PC-3 (cell line): ENCODE results near the gene DST. TPM values are rescaled to one million over a fixed set of nuclear protein-coding genes. Genes with fewer than 3 reads are reported as not detected.
A peak's percentile ranks its signal among the peaks of the same experiment; 100 is the strongest.
"Not testable (repeated sequence)": the region's sequence is repeated elsewhere in the genome, so short reads cannot be mapped to it uniquely, and the experiment has no call there.

ENCODE experiments used
- ATAC-seq: fragments of 200-7000 bp; cut with Tn5 transposase; 2 replicates; pipeline ENCODE4 v1.9.1; 2020; ENCODE audit warnings: mild to moderate bottlenecking, moderate library complexity
- BruUV-seq: library from RNA; stranded (reverse); fragments of 400-500 nt; replicated peaks from 2 replicates; lab custom pipeline; 2021; lab: Mats Ljungman, UMichigan
- CTCF ChIA-PET: fragments of 300-600 bp; sonication (Branson Sonifier 250); formaldehyde crosslinking; loops from one replicate; lab custom pipeline; 2022; ENCODE audit warnings: antibody characterized with exemption; lab: Charles Lee
- POLR2A ChIA-PET: fragments of 300-600 bp; sonication (Branson Sonifier 250); formaldehyde crosslinking; loops from one replicate; lab custom pipeline; 2022; ENCODE audit warnings: antibody characterized with exemption; ENCODE audit not compliant: unreplicated experiment; lab: Charles Lee
- DNase-seq: peaks from one replicate; pipeline ENCODE4 v3.0.0-alpha.2; 2015
- H2AFZ ChIP-seq: fragments of 300-600 bp; sonication (generic); 2 replicates; pipeline ENCODE4 v1.6.0; 2016; ENCODE audit warnings: antibody characterized with exemption, low read length
- H3F3A ChIP-seq: fragments of 300-600 bp; sonication (generic); one replicate; pipeline ENCODE4 v1.6.0; 2017; ENCODE audit warnings: antibody characterized with exemption, low read length, control low read depth, mild to moderate bottlenecking; ENCODE audit not compliant: unreplicated experiment
- H3K27ac ChIP-seq: fragments of 300-600 bp; sonication (generic); 2 replicates; pipeline ENCODE4 v1.5.1; 2016; ENCODE audit warnings: mild to moderate bottlenecking, low read length
- H3K27me3 ChIP-seq: fragments of 300-600 bp; sonication (generic); 2 replicates; pipeline ENCODE4 v1.6.1; 2016; ENCODE audit warnings: low read length, mixed read lengths
- H3K36me3 ChIP-seq: fragments of 300-600 bp; sonication (generic); 2 replicates; pipeline ENCODE4 v1.6.1; 2016; ENCODE audit warnings: low read depth, mixed run types, low read length, mixed read lengths
- H3K4me1 ChIP-seq: fragments of 300-600 bp; sonication (generic); 2 replicates; pipeline ENCODE4 v1.5.1; 2016; ENCODE audit warnings: low read length; ENCODE audit not compliant: insufficient read depth
- H3K4me2 ChIP-seq: fragments of 300-600 bp; sonication (generic); 2 replicates; pipeline ENCODE4 v1.6.0; 2016; ENCODE audit warnings: low read length
- H3K4me3 ChIP-seq: fragments of 300-600 bp; sonication (generic); 2 replicates; pipeline ENCODE4 v1.5.1; 2016; ENCODE audit warnings: mild to moderate bottlenecking, low read length, mixed read lengths
- H3K79me2 ChIP-seq: fragments of 300-600 bp; sonication (generic); 2 replicates; pipeline ENCODE4 v1.6.1; 2017; ENCODE audit warnings: low read length, mixed read lengths
- H3K9ac ChIP-seq: fragments of 300-600 bp; sonication (generic); 2 replicates; pipeline ENCODE4 v1.6.0; 2016; ENCODE audit warnings: mild to moderate bottlenecking, low read length
- H3K9me2 ChIP-seq: fragments of 300-600 bp; sonication (generic); replicated peaks from 2 replicates; pipeline ENCODE4 v1.6.1; 2016; ENCODE audit warnings: mixed run types, low read length, mixed read lengths
- H3K9me3 ChIP-seq: fragments of 300-600 bp; sonication (generic); 2 replicates; pipeline ENCODE4 v1.6.1; 2016; ENCODE audit warnings: low read length, mixed read lengths
- H4K20me1 ChIP-seq: fragments of 300-600 bp; sonication (generic); 2 replicates; pipeline ENCODE4 v1.6.1; 2016; ENCODE audit warnings: low read length, mixed read lengths
- EZH2 ChIP-seq: fragments of 300-600 bp; sonication (generic); IDR thresholded peaks from one replicate; pipeline ENCODE4 v1.6.1; 2017; ENCODE audit warnings: antibody characterized with exemption, mild to moderate bottlenecking, low read length; ENCODE audit not compliant: unreplicated experiment
- EZH2phosphoT487 ChIP-seq: fragments of 300-600 bp; sonication (generic); IDR thresholded peaks from 2 replicates; pipeline ENCODE4 v1.6.1; 2018; ENCODE audit warnings: mild to moderate bottlenecking, antibody characterized with exemption, low read length, borderline replicate concordance
- intact Hi-C: fragments of 100-400 bp; cut with micrococcal nuclease; formaldehyde crosslinking; loops from 2 replicates; pipeline ENCODE4 v1.9.0; 2023
- total RNA-seq: library from RNA; depleted of rRNA; stranded (reverse); fragments of >200 nt; gene quantifications from 2 replicates; pipeline ENCODE4 v1.2.3, GENCODE V29; 2014
- TF ChIP-seq, protein P1 (sequence below): fragments of 300-600 bp; sonication (generic); conservative IDR thresholded peaks from 2 replicates; pipeline ENCODE4 v1.5.1; 2017; ENCODE audit warnings: antibody characterized with exemption, low read depth, mild to moderate bottlenecking, low read length

The DST gene
- total RNA-seq, 1 experiment from 2014 or later, result 81.5 TPM

- H2AFZ ChIP-seq, result no peak overlapping the region
- H3K9me2 ChIP-seq, result no peaks in the 10 kb centered on the region
- H3K9ac ChIP-seq, result no peak overlapping the region
- peak overlapping the region; percentile 50 for H3K27ac ChIP-seq
- no peaks in the 10 kb centered on the region for H3K79me2 ChIP-seq
- H3K4me2 ChIP-seq, result no peak overlapping the region
- H4K20me1 ChIP-seq, result no peaks in the 10 kb centered on the region
- intact Hi-C loops, result no loop called here
- H3F3A ChIP-seq, result no peaks in the 10 kb centered on the region
- H3K4me1 ChIP-seq, result peaks cover 19% of the 10 kb centered on the region
- no peaks in the 10 kb centered on the region for H3K27me3 ChIP-seq
- BruUV-seq, result no TSS peak
- ATAC-seq, result peak; percentile 27
- no peak for TF ChIP-seq EZH2
- TF ChIP-seq, protein P1, sequence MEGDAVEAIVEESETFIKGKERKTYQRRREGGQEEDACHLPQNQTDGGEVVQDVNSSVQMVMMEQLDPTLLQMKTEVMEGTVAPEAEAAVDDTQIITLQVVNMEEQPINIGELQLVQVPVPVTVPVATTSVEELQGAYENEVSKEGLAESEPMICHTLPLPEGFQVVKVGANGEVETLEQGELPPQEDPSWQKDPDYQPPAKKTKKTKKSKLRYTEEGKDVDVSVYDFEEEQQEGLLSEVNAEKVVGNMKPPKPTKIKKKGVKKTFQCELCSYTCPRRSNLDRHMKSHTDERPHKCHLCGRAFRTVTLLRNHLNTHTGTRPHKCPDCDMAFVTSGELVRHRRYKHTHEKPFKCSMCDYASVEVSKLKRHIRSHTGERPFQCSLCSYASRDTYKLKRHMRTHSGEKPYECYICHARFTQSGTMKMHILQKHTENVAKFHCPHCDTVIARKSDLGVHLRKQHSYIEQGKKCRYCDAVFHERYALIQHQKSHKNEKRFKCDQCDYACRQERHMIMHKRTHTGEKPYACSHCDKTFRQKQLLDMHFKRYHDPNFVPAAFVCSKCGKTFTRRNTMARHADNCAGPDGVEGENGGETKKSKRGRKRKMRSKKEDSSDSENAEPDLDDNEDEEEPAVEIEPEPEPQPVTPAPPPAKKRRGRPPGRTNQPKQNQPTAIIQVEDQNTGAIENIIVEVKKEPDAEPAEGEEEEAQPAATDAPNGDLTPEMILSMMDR, result no peak
- no peak for TF ChIP-seq EZH2phosphoT487
- ChIA-PET POLR2A (no interaction called here), CTCF (no interaction called here)
- no peak for DNase-seq
- no peaks in the 10 kb centered on the region for H3K9me3 ChIP-seq
- no peaks in the 10 kb centered on the region for H3K36me3 ChIP-seq
- H3K4me3 ChIP-seq, result no peak overlapping the region
Observed at GRCh38 chr6:56664029-56664428, 21.3 kb upstream of the DST start.

GRCh38 chr6:56663344-56663743, 20.7 kb upstream of the DST start:
- no TSS peak for BruUV-seq
- Histone ChIP-seq H3K9ac (peak overlapping the region; percentile 6; the same call in 1 of the 2 replicates), H3K79me2 (no peaks in the 10 kb centered on the region), H3K9me2 (no peaks in the 10 kb centered on the region), H3K27me3 (no peaks in the 10 kb centered on the region), H2AFZ (no peak overlapping the region), H3F3A (no peaks in the 10 kb centered on the region), H3K4me2 (peak overlapping the region; percentile 1), H3K4me1 (peaks cover 19% of the 10 kb centered on the region), H3K9me3 (no peaks in the 10 kb centered on the region), H4K20me1 (no peaks in the 10 kb centered on the region), H3K4me3 (no peak overlapping the region), H3K36me3 (no peaks in the 10 kb centered on the region), H3K27ac (peak overlapping the region; percentile 50)
- intact Hi-C loops, result loop anchor here (1.0 kb wide), 1 partner anchor 20 kb away; no protein-coding TSS in a partner anchor
- CTCF ChIA-PET, result interaction anchor here (0.7 kb wide), 1 partner anchor 340 kb away, joined by 4 read pairs; no protein-coding TSS in a partner anchor
- peak; percentile 88 for DNase-seq
- TF ChIP-seq EZH2 (no peak), EZH2phosphoT487 (no peak)
- TF ChIP-seq, protein P1, result no peak
- POLR2A ChIA-PET, result no interaction called here
- ATAC-seq, result peak; percentile 89

DNA sequence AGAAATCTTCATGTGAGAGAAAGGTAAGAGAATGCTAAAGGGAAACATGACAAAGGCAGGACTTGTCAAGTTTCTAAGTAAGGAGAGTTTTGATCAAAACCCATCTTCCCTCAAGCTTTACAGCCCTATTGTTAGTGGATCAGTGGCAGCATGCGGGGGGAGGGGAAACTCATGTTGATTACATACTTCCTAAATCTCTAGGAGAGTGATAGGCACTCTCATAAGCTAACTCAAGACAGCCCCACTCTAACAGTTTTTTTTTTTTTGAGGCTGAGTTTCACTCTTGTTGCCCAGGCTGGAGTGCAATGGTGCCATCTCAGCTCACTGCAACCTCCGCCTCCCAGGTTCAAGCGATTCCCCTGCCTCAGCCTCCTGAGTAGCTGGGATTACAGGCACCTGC, 18.6 kb upstream of the DST start:
- not testable (repeated sequence) for DNase-seq

More for the DNA sequence above, 18.6 kb upstream of the DST start:
- intact Hi-C loops, H3K27ac ChIP-seq, H3K9me3 ChIP-seq, CTCF ChIA-PET, H3F3A ChIP-seq, H3K79me2 ChIP-seq, H3K9me2 ChIP-seq, H3K9ac ChIP-seq, H3K4me2 ChIP-seq, H3K27me3 ChIP-seq, H2AFZ ChIP-seq, POLR2A ChIA-PET, H3K36me3 ChIP-seq, BruUV-seq, ATAC-seq, H4K20me1 ChIP-seq, H3K4me3 ChIP-seq: not testable (repeated sequence)
- peaks cover 19% of the 10 kb centered on the region for H3K4me1 ChIP-seq
